ENCODE data around the gene SLC9B1.

DNA sequence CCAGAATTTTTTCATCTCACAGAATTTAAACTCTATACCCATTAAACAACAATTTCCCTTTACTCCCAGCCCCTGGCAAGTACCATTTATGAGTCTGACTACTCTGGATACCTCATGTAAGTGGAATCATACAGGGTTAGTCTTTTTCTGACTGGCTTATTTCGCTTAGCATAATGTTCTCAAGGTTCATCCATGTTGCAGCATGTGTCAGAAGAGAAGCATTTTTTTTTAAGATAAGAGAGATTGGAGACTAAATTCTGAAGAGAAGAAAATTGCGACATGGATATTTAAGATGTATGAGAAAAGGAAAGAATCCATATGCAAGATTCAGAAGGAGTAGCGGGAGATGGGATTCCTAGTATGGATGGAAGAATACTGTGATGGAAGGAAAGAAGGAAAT is 11.3 kb upstream of the SLC9B1 start:
- TF ChIP-seq, protein P1, sequence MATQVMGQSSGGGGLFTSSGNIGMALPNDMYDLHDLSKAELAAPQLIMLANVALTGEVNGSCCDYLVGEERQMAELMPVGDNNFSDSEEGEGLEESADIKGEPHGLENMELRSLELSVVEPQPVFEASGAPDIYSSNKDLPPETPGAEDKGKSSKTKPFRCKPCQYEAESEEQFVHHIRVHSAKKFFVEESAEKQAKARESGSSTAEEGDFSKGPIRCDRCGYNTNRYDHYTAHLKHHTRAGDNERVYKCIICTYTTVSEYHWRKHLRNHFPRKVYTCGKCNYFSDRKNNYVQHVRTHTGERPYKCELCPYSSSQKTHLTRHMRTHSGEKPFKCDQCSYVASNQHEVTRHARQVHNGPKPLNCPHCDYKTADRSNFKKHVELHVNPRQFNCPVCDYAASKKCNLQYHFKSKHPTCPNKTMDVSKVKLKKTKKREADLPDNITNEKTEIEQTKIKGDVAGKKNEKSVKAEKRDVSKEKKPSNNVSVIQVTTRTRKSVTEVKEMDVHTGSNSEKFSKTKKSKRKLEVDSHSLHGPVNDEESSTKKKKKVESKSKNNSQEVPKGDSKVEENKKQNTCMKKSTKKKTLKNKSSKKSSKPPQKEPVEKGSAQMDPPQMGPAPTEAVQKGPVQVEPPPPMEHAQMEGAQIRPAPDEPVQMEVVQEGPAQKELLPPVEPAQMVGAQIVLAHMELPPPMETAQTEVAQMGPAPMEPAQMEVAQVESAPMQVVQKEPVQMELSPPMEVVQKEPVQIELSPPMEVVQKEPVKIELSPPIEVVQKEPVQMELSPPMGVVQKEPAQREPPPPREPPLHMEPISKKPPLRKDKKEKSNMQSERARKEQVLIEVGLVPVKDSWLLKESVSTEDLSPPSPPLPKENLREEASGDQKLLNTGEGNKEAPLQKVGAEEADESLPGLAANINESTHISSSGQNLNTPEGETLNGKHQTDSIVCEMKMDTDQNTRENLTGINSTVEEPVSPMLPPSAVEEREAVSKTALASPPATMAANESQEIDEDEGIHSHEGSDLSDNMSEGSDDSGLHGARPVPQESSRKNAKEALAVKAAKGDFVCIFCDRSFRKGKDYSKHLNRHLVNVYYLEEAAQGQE (IDR thresholded peaks at IDR 0.05; ENCODE audit: low read depth, low read length), result no peak
- TF ChIP-seq, protein P2, sequence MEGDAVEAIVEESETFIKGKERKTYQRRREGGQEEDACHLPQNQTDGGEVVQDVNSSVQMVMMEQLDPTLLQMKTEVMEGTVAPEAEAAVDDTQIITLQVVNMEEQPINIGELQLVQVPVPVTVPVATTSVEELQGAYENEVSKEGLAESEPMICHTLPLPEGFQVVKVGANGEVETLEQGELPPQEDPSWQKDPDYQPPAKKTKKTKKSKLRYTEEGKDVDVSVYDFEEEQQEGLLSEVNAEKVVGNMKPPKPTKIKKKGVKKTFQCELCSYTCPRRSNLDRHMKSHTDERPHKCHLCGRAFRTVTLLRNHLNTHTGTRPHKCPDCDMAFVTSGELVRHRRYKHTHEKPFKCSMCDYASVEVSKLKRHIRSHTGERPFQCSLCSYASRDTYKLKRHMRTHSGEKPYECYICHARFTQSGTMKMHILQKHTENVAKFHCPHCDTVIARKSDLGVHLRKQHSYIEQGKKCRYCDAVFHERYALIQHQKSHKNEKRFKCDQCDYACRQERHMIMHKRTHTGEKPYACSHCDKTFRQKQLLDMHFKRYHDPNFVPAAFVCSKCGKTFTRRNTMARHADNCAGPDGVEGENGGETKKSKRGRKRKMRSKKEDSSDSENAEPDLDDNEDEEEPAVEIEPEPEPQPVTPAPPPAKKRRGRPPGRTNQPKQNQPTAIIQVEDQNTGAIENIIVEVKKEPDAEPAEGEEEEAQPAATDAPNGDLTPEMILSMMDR (IDR thresholded peaks at IDR 0.05), result no peak
- TF ChIP-seq, protein P3, sequence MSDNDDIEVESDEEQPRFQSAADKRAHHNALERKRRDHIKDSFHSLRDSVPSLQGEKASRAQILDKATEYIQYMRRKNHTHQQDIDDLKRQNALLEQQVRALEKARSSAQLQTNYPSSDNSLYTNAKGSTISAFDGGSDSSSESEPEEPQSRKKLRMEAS (IDR thresholded peaks at IDR 0.05; ENCODE audit: low read depth), result no peak
- TF ChIP-seq RAD21 (IDR thresholded peaks at IDR 0.05; ENCODE audit: low read length) (no peak), NFIC (IDR thresholded peaks at IDR 0.05; ENCODE audit: borderline replicate concordance) (no peak), POLR2AphosphoS5 (IDR thresholded peaks at IDR 0.05; ENCODE audit: low read depth, low read length) (no peak), EP300 (IDR thresholded peaks at IDR 0.05; ENCODE audit: borderline replicate concordance in 1 of 2, low read depth in 1 of 2, low read length in 1 of 2) (no peak), SIN3A (IDR thresholded peaks at IDR 0.05; ENCODE audit: borderline replicate concordance, low read depth, low read length) (no peak), EZH2phosphoT487 (IDR thresholded peaks at IDR 0.05; ENCODE audit: borderline replicate concordance, low read depth) (no peak), FOXM1 (IDR thresholded peaks at IDR 0.05; ENCODE audit: low read depth) (no peak), GABPA (IDR thresholded peaks at IDR 0.05; ENCODE audit: low read depth) (no peak)
- TF ChIP-seq, protein P4, sequence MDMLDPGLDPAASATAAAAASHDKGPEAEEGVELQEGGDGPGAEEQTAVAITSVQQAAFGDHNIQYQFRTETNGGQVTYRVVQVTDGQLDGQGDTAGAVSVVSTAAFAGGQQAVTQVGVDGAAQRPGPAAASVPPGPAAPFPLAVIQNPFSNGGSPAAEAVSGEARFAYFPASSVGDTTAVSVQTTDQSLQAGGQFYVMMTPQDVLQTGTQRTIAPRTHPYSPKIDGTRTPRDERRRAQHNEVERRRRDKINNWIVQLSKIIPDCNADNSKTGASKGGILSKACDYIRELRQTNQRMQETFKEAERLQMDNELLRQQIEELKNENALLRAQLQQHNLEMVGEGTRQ (IDR thresholded peaks at IDR 0.05; ENCODE audit: borderline replicate concordance, low read depth, low read length), result no peak
